ENCODE results near the gene PTPRE.
A peak's percentile ranks its signal among the peaks of the same experiment; 100 is the strongest.

PTPRE gene

GRCh38 chr10:128102480-128103228, 195.8 kb downstream of the PTPRE start:
- no peak for DNase-seq

DNA sequence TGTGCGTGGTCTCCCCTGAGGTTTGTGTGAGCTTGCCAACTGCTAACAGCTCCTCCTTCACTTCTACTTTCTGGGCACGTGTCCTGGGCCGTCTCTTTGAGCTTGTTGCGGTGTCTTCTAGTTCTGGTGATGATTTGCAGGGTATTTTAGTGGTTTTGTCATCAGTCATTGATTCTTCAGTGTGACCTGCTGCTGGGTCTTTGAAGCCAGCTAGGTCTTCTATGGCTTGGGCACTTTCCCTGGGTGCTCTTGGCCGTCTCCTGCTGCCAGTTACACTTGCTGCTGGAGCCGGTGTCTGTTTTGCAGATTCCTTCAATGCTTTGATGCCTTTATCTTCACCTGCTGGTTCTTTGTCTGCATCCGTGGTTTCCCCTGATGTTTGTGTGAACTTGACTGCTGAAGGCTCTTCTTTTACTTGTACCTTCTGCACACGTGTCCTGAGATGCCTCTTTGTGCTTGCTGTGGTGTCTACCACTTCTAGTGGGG, 196.4 kb downstream of the PTPRE start:
- DNase-seq = peak; percentile 17

DNA sequence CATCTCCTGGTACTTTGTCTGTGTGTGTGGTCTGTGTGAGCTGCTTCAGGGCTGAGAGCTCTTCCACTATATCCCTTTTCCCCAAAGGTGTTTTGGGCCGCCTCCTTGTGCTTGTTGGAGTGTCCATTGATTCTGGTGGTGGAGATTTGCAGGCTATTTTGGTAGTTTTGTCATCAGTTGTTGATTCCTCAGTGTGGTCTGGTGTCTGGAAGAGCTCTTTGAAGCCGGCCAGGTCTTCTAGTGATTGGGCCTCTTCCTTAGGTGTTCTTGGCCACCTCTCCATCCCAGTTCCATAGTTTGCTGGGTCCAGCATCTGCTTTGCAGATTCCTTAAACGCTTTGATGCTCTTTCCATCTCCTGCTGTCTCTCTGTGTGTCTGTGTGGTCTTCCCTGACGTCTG, 198.5 kb downstream of the PTPRE start:
- no peak for DNase-seq

DNA sequence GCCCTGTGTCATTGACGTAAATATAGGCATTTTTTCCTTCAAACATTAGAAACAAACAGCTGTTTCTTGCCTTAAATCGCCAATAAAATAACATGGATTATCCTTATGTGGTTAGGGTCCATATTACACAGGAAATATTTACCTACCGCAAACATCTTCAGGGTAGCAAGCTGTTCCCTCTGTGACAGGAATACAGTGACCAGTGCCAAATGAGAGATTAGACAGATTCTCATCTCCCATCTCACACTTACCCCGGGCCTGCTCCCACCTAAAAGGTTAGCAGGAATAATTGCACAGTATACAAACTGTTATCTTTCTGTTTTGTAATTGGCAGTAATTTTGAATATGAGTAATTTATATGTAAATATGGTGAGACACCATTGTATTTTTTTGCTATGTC, 202.8 kb downstream of the PTPRE start:
- no peak for DNase-seq

DNA sequence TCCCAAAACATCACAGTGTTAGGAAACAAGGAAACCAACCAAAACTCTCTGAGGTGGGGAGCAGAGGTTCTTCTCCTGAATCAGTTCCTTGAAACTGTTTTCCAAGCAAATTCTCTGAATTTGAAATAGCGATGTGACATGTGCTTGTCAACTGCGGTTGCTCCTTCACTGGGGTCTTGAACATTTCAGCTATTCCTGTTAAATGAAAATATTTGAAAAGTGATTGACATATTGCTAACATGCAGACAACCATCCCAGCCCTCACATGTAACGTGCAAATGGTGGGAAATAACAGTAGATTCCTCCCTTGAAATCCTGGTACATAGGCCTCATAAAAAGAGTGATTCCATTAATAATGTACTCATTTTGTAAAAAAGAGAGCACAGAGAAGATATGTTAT, 203.4 kb downstream of the PTPRE start:
- no peak for DNase-seq

GRCh38 chr10:128111696-128112095, 204.8 kb downstream of the PTPRE start:
- no peak for DNase-seq

GRCh38 chr10:128113026-128113425, 206.1 kb downstream of the PTPRE start:
- DNase-seq = no peak

- no peak for DNase-seq
Observed at GRCh38 chr10:128114901-128115300, 208.0 kb downstream of the PTPRE start.

DNA sequence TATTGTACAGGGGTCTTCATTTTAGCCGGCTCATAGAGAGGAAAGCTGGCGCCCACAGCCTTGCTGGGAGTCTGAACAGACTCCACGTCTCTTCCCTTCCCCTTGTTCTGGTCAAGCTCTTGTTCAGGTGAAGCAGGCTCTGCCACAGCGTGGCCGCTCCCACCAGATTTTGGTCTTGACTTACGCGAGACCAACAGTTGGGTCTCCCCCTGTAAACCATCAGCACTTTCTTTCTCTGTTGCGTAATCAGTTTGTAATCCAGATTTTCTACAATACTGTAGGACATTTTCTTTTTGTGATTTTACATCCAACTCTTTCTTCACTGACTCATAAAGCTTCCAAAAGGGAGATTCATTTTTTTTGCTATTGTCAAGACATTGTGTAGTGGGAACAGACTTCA, 208.5 kb downstream of the PTPRE start:
- DNase-seq = no peak

DNA sequence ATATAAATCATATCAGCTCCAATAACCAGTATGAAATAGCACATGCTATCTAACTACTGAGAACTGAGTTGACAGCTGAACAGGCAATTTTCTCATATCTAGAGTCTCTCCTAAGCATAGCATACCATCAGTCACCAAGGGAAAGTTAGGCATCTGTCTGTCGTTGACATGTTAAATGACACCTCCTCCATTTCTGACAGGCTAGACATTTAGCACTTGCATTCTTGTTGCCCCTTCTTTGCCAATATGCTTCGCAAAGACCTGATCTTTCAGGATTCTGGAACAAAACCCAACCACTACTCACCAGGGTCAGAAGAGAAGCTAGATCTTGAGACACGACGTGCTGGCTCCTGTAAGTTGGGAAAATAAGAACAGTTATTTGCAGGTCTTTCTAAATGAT, 209.3 kb downstream of the PTPRE start:
- no peak for DNase-seq

GRCh38 chr10:128116851-128117615, 210.1 kb downstream of the PTPRE start:
- no peak for DNase-seq

- no peak for DNase-seq
Observed at GRCh38 chr10:128121750-128122412, 215.0 kb downstream of the PTPRE start.

DNA sequence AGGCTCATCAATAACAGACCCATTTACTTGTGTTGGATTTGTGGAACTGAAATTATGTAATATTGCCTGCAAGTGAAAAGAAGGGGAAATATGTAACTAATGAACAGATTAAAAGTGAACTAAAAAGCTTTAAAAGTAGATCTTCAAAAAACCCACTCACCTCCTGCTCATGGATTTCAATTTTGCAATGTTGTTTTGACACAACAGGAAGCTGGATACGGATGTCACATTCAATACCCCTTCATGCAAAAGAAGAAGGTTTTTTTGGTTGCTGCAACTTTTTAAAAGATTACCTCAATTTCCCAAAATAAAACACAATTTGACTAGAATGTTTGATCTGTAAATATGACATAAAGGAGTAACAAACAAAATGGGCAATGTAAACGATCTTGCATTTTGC, 216.0 kb downstream of the PTPRE start:
- no peak for DNase-seq

- no peak for DNase-seq
Observed at GRCh38 chr10:128123846-128124245, 216.9 kb downstream of the PTPRE start.

DNA sequence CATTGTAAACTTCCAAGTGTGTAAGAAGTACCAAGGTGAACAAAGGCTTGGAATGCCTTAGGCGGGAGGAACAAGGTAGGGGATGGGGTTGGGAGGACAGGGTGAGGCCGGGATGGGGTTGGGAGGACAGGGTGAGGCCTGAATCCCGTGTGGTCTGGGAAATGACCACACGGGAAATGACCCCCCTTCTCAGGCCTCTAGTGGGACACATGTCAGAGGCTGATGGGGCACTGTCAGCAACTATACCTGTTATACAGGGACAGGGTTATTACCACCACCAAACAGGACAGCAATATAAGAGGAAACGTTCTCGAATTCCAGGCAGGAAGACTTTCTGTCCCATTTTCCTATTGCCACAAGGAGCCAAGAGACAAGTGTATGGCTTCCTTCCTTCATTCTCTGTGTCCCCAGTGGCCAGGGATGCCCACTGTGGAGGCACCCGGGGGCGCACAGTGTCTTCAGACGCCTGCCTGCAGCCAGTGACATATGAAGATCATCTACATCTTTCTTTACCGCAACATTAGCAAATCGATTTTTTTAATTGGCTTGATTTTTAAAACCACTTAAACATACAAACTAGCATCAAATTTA, 218.0 kb downstream of the PTPRE start:
- DNase-seq = no peak

DNA sequence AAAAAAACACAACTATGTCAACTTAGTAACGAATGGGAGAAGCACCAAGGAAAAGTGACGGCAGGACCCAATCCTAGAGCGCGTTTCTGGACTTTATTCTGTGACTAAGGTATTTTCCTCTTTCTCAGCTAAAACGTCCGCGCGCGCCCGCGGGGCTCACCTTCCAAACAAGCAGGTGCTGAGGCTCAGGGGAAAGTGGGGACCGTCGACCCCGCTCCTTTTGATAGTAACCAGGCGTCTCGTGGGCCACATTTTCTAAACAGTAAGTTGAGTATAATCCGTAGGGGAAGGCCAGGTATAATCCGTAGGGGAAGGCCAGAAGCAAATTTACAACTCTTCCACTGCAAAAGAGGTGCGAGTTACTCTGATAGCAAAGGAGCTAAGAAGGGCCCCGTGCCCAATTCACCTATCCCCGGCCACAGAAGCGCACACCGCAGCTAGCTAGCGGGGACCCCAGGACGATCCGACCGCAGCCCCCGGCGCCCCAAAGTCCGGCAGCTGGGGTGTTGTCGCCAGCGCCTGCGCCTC, 218.6 kb downstream of the PTPRE start:
- DNase-seq = no peak

DNA sequence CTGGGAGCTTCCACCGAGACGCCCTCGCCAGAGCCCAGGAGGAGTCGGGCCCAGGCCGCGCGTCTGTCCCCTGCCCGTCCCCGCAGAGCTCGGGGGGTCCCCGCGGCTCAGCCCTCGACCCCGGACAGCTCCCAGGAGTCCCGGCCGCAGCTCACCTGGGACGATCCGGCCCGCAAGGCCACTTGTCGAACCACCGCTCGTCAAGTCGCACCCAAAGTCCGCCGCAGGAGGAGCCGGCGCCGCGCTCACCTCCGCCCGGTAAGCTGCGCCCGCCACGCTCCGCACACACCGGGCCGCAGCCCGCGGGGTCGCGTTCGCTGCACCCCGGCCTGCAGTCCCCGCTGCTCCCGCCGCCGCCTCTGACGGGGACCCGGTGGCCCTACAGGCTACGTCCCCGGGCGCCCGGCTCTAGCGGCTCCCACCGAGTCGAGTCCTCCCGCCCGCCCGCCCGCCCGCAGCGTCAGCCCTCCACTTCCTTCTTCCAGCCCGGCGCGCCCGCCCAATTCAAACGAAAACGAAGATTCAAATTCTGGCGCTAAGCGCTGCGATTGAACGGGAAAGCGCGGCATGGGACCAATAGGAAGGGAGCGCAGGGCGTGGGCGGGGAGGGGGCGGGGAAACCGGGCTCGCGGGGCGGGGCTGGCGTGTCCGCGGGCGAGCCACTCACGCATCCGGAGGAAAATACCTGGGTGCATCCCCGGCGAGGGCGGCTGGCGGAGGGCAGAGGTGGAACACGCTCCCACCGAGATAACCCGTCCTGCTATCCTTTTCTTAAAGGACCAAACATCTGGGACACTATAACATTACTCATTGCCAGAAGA, 219.3 kb downstream of the PTPRE start, which contains the start of gene MKI67:
Gene MKI67 (minus strand): TSS at position 480 of the 821 bp plus-strand sequence. CDS start 756 bp downstream, outside the sequence.
- DNase-seq = peak; percentile 86

GRCh38 chr10:128128582-128128981, 221.7 kb downstream of the PTPRE start:
- DNase-seq = no peak

DNA sequence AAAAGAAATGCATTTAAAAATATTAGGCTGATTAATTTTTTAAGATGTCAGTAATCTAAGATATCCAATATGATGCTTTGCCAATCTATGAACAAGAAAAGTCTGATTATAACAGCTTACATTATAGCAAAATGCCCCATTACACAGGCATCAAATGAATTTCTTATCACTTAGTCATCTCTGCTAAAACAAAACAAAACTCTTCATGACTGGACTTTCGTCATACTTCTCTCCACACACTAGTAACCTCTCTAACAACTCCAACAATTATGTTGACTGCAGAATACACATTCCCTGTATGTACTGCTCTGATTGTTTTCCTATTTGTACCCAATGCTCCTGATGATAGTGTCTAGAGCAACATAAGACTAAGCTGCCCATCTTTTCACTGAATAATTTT, 223.1 kb downstream of the PTPRE start:
- DNase-seq = no peak

All from effector CD8-positive, alpha-beta T cell (primary cell).